Measurements from ENCODE around the gene GSTO2. TPM values are rescaled to one million over a fixed set of nuclear protein-coding genes. Genes with fewer than 3 reads are reported as not detected.

The GSTO2 gene
- total RNA-seq, 2 donors from 2014 or later, result 12.8 to 18.9 TPM

GRCh38 chr10:104323085-104323484, 54.1 kb downstream of the GSTO2 start:
- no peak overlapping the region for H3K4me3 ChIP-seq
- DNase-seq, result no peak

GRCh38 chr10:104323760-104324201, 54.8 kb downstream of the GSTO2 start:
- H3K9ac ChIP-seq (ENCODE audit: low read depth in 2 of 2, low read length in 2 of 2), result no peak overlapping the region
- H3K27me3 ChIP-seq, result no peaks in the 10 kb centered on the region
- H3K36me3 ChIP-seq, result no peaks in the 10 kb centered on the region
- no peak overlapping the region for H3K27ac ChIP-seq
- H3K4me1 ChIP-seq, result peaks cover 12% of the 10 kb centered on the region
- intact Hi-C loops (cut with DNase I), result no loop called here
- TF ChIP-seq CTCF (IDR thresholded peaks at IDR 0.05), result no peak
- H3K4me3 ChIP-seq, result no peak overlapping the region
- no peak for DNase-seq
- H3K9me3 ChIP-seq, result no peaks in the 10 kb centered on the region

More at GRCh38 chr10:104323085-104323484, 54.1 kb downstream of the GSTO2 start:
- H3K36me3 ChIP-seq, result no peaks in the 10 kb centered on the region
- no peak overlapping the region for H3K27ac ChIP-seq
- no peak overlapping the region for H3K9ac ChIP-seq (ENCODE audit: low read depth in 2 of 2, low read length in 2 of 2)
- no peak for TF ChIP-seq CTCF (IDR thresholded peaks at IDR 0.05)
- intact Hi-C loops (cut with DNase I), result no loop called here
- H3K9me3 ChIP-seq, result no peaks in the 10 kb centered on the region
- H3K4me1 ChIP-seq, result peaks cover 12% of the 10 kb centered on the region
- H3K27me3 ChIP-seq, result no peaks in the 10 kb centered on the region

GRCh38 chr10:104324221-104324686, 55.3 kb downstream of the GSTO2 start:
- Histone ChIP-seq H3K4me3 (no peak overlapping the region), H3K27me3 (no peaks in the 10 kb centered on the region), H3K36me3 (no peaks in the 10 kb centered on the region), H3K9ac (ENCODE audit: low read depth in 2 of 2, low read length in 2 of 2) (no peak overlapping the region), H3K9me3 (no peaks in the 10 kb centered on the region), H3K27ac (peak overlapping the region; percentile 8), H3K4me1 (peaks cover 9% of the 10 kb centered on the region)
- no peak for DNase-seq
- intact Hi-C loops (cut with DNase I), result no loop called here
- no peak for TF ChIP-seq CTCF (IDR thresholded peaks at IDR 0.05)

GRCh38 chr10:104324931-104325330, 55.9 kb downstream of the GSTO2 start:
- Histone ChIP-seq H3K4me3 (no peak overlapping the region), H3K4me1 (peaks cover 14% of the 10 kb centered on the region), H3K27ac (peak overlapping the region; percentile 8), H3K27me3 (no peaks in the 10 kb centered on the region), H3K36me3 (no peaks in the 10 kb centered on the region), H3K9ac (ENCODE audit: low read depth in 2 of 2, low read length in 2 of 2) (no peak overlapping the region), H3K9me3 (no peaks in the 10 kb centered on the region)
- intact Hi-C loops (cut with DNase I), result no loop called here
- DNase-seq, result no peak
- TF ChIP-seq CTCF (IDR thresholded peaks at IDR 0.05), result no peak

GRCh38 chr10:104325436-104326435, 56.8 kb downstream of the GSTO2 start:
- DNase-seq, result no peak
- no peaks in the 10 kb centered on the region for H3K9me3 ChIP-seq
- intact Hi-C loops (cut with DNase I), result no loop called here
- peak overlapping the region in 1 of 2 donors; percentile 6 for H3K9ac ChIP-seq (ENCODE audit: low read depth in 2 of 2, low read length in 2 of 2)
- peak overlapping the region; percentile 8 for H3K27ac ChIP-seq
- no peaks in the 10 kb centered on the region for H3K36me3 ChIP-seq
- no peak overlapping the region for H3K4me3 ChIP-seq
- no peak for TF ChIP-seq CTCF (IDR thresholded peaks at IDR 0.05)
- H3K27me3 ChIP-seq, result no peaks in the 10 kb centered on the region
- peaks cover 22% of the 10 kb centered on the region for H3K4me1 ChIP-seq
